ENCODE results near the gene CPED1.

The CPED1 gene

DNA sequence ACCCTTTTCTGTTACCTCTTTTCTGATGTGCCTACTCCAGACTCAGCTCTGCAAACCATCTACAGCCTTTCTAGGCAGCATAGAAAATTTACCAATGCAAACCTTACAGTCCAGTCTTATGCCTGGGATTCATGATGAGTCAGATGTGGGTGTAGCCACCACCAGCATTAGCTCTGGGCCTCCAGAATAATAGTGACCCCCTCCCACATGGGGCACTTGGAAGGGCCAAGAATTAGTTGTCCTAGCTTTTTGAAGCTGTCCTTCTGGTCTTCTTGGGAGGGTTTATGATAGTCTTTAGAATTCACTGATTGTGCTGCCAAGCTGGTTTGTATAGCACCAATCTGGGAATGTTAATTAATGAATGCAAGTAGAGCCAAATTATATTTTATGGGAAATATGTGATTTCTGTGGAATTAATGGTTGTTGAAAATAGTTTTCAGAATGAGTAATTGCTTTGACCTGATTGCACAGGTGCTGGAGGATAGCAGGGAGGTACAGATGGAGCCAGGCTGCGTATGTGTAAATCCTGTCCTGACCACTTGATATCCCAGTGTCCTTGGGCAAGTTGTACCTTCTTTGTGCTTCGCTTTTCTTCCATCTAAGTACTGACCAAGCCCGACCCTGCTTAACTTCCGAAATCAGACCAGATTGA is 94.8 kb downstream of the CPED1 start:
- Histone ChIP-seq H3K4me3 (ENCODE audit: control insufficient read depth in 1 of 7, extremely low read depth in 1 of 7, insufficient read depth in 4 of 7, low read depth in 2 of 7, low read length in 6 of 7) (no peak overlapping the region), H3K9me3 (ENCODE audit: control extremely low read depth in 1 of 5, control insufficient read depth in 4 of 5, insufficient read depth in 2 of 5, low read depth in 1 of 5, low read length in 4 of 5) (no peaks in the 10 kb centered on the region), H3K27me3 (replicated peaks in 2 of 5; ENCODE audit: control insufficient read depth in 4 of 5, insufficient read depth in 5 of 5, low read length in 4 of 5) (no peaks in the 10 kb centered on the region), H3K36me3 (ENCODE audit: control insufficient read depth in 4 of 4, insufficient read depth in 4 of 4, low read length in 3 of 4) (no peaks in the 10 kb centered on the region), H3K4me1 (ENCODE audit: control extremely low read depth in 1 of 4, control insufficient read depth in 4 of 4, insufficient read depth in 4 of 4, low read length in 3 of 4) (no peaks in the 10 kb centered on the region), H3K27ac (ENCODE audit: insufficient read depth in 1 of 2, low read depth in 1 of 2, low read length in 2 of 2, poor library complexity in 1 of 2, severe bottlenecking in 2 of 2) (no peak overlapping the region)
- ChIA-PET CTCF (interaction anchor here (0.8 to 16.5 kb wide), 9 partner anchors 9 to 292 kb away, joined by 4 to 193 read pairs (median 6); partner anchors contain the start of genes CPED1 and TSPAN12), POLR2A (interaction anchor here (1.0 kb wide), 1 partner anchor 94 kb away, joined by 3 read pairs; no protein-coding TSS in a partner anchor)
- DNase-seq = no peak
- WGBS (ENCODE audit: insufficient coverage) = 100% methylated on average over 4 of the region's 4 CpGs

DNA sequence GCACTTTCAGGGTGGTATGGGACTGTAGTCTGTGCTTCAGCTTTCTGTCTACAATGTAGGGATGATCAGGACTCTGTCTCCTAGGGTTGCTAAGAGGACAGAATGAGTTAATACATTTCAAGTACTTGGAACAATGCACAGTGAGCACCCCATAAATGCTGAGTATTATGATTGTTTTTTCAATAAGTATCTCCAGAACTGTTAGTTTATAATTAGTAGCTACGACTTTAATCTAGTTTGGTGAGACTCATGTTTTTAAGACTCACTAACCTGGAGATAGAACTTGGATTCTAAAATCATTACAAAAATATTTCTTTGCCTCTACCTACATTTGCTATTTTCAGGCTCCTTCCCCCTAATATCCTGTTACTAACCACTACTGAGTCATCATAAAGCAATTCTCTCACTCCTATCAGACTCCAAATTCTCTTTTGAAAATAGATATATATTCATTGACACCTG is 95.3 kb downstream of the CPED1 start:
- Histone ChIP-seq H3K27ac (ENCODE audit: insufficient read depth in 1 of 2, low read depth in 1 of 2, low read length in 2 of 2, poor library complexity in 1 of 2, severe bottlenecking in 2 of 2) (no peak overlapping the region), H3K9me3 (ENCODE audit: control extremely low read depth in 1 of 5, control insufficient read depth in 4 of 5, insufficient read depth in 2 of 5, low read depth in 1 of 5, low read length in 4 of 5) (no peaks in the 10 kb centered on the region), H3K27me3 (replicated peaks in 2 of 5; ENCODE audit: control insufficient read depth in 4 of 5, insufficient read depth in 5 of 5, low read length in 4 of 5) (no peaks in the 10 kb centered on the region), H3K4me1 (ENCODE audit: control extremely low read depth in 1 of 4, control insufficient read depth in 4 of 4, insufficient read depth in 4 of 4, low read length in 3 of 4) (no peaks in the 10 kb centered on the region), H3K36me3 (ENCODE audit: control insufficient read depth in 4 of 4, insufficient read depth in 4 of 4, low read length in 3 of 4) (no peaks in the 10 kb centered on the region), H3K4me3 (ENCODE audit: control insufficient read depth in 1 of 7, extremely low read depth in 1 of 7, insufficient read depth in 4 of 7, low read depth in 2 of 7, low read length in 6 of 7) (no peak overlapping the region)
- no peak for DNase-seq
- ChIA-PET CTCF (interaction anchor here (0.9 to 16.5 kb wide), 9 partner anchors 9 to 292 kb away, joined by 3 to 193 read pairs (median 6); partner anchors contain the start of gene CPED1), POLR2A (no interaction called here)
- no CpG with 5 or more reads among the region's 1 CpG for WGBS (ENCODE audit: insufficient coverage)

GRCh38 chr7:121084256-121084655 is 95.7 kb downstream of the CPED1 start:
- H3K4me1 ChIP-seq (ENCODE audit: control extremely low read depth in 1 of 4, control insufficient read depth in 4 of 4, insufficient read depth in 4 of 4, low read length in 3 of 4) = no peaks in the 10 kb centered on the region
- DNase-seq = no peak
- no peaks in the 10 kb centered on the region for H3K9me3 ChIP-seq (ENCODE audit: control extremely low read depth in 1 of 5, control insufficient read depth in 4 of 5, insufficient read depth in 2 of 5, low read depth in 1 of 5, low read length in 4 of 5)
- no peaks in the 10 kb centered on the region for H3K27me3 ChIP-seq (replicated peaks in 2 of 5; ENCODE audit: control insufficient read depth in 4 of 5, insufficient read depth in 5 of 5, low read length in 4 of 5)
- ChIA-PET CTCF (interaction anchor here (0.9 to 16.5 kb wide), 6 partner anchors 9 to 293 kb away, joined by 3 to 193 read pairs (median 6); partner anchors contain the start of gene CPED1), POLR2A (no interaction called here)
- no peak overlapping the region for H3K27ac ChIP-seq (ENCODE audit: insufficient read depth in 1 of 2, low read depth in 1 of 2, low read length in 2 of 2, poor library complexity in 1 of 2, severe bottlenecking in 2 of 2)
- H3K4me3 ChIP-seq (ENCODE audit: control insufficient read depth in 1 of 7, extremely low read depth in 1 of 7, insufficient read depth in 4 of 7, low read depth in 2 of 7, low read length in 6 of 7) = no peak overlapping the region
- no peaks in the 10 kb centered on the region for H3K36me3 ChIP-seq (ENCODE audit: control insufficient read depth in 4 of 4, insufficient read depth in 4 of 4, low read length in 3 of 4)
- WGBS (ENCODE audit: insufficient coverage) = no CpG with 5 or more reads among the region's 2 CpGs

GRCh38 chr7:121084748-121085336 is 96.3 kb downstream of the CPED1 start:
- Histone ChIP-seq H3K36me3 (ENCODE audit: control insufficient read depth in 4 of 4, insufficient read depth in 4 of 4, low read length in 3 of 4) (no peaks in the 10 kb centered on the region), H3K4me1 (ENCODE audit: control extremely low read depth in 1 of 4, control insufficient read depth in 4 of 4, insufficient read depth in 4 of 4, low read length in 3 of 4) (no peaks in the 10 kb centered on the region), H3K27ac (ENCODE audit: insufficient read depth in 1 of 2, low read depth in 1 of 2, low read length in 2 of 2, poor library complexity in 1 of 2, severe bottlenecking in 2 of 2) (no peak overlapping the region), H3K4me3 (ENCODE audit: control insufficient read depth in 1 of 7, extremely low read depth in 1 of 7, insufficient read depth in 4 of 7, low read depth in 2 of 7, low read length in 6 of 7) (no peak overlapping the region), H3K27me3 (replicated peaks in 2 of 5; ENCODE audit: control insufficient read depth in 4 of 5, insufficient read depth in 5 of 5, low read length in 4 of 5) (no peaks in the 10 kb centered on the region), H3K9me3 (ENCODE audit: control extremely low read depth in 1 of 5, control insufficient read depth in 4 of 5, insufficient read depth in 2 of 5, low read depth in 1 of 5, low read length in 4 of 5) (no peaks in the 10 kb centered on the region)
- DNase-seq = no peak
- POLR2A ChIA-PET = no interaction called here
- 96% methylated on average over 4 of the region's 5 CpGs for WGBS (ENCODE audit: insufficient coverage)
- CTCF ChIA-PET = interaction anchor here (0.9 to 16.5 kb wide), 7 partner anchors 9 to 293 kb away, joined by 3 to 193 read pairs (median 5); partner anchors contain the start of gene CPED1

DNA sequence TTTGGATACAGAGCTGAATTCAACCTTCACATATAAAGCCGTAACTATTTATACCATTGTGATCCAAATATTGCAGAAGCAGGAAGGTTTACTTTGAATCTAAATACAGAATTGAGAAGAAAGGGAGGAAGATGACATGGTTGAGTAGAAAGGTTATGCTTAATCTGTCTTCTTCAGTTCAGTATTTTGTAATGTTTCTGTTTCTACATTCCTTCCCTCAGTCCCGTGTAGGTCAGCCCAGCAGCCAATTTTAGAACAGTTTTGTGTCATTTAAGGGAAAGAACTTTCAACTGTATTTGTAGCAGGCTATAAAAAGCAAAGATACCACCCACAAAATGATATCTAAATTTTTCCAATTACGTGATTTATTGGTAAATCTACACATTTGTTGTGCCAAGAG is 97.4 kb downstream of the CPED1 start:
- Histone ChIP-seq H3K4me3 (ENCODE audit: control insufficient read depth in 1 of 7, extremely low read depth in 1 of 7, insufficient read depth in 4 of 7, low read depth in 2 of 7, low read length in 6 of 7) (no peak overlapping the region), H3K36me3 (ENCODE audit: control insufficient read depth in 4 of 4, insufficient read depth in 4 of 4, low read length in 3 of 4) (no peaks in the 10 kb centered on the region), H3K9me3 (ENCODE audit: control extremely low read depth in 1 of 5, control insufficient read depth in 4 of 5, insufficient read depth in 2 of 5, low read depth in 1 of 5, low read length in 4 of 5) (no peaks in the 10 kb centered on the region), H3K27ac (ENCODE audit: insufficient read depth in 1 of 2, low read depth in 1 of 2, low read length in 2 of 2, poor library complexity in 1 of 2, severe bottlenecking in 2 of 2) (no peak overlapping the region), H3K4me1 (ENCODE audit: control extremely low read depth in 1 of 4, control insufficient read depth in 4 of 4, insufficient read depth in 4 of 4, low read length in 3 of 4) (no peaks in the 10 kb centered on the region), H3K27me3 (replicated peaks in 2 of 5; ENCODE audit: control insufficient read depth in 4 of 5, insufficient read depth in 5 of 5, low read length in 4 of 5) (no peaks in the 10 kb centered on the region)
- no peak for DNase-seq
- CTCF ChIA-PET = interaction anchor here (0.9 to 16.5 kb wide), 4 partner anchors 15 to 280 kb away, joined by 3 to 193 read pairs (median 4); partner anchors contain the start of gene CPED1
- WGBS (ENCODE audit: insufficient coverage) = no CpG with 5 or more reads among the region's 3 CpGs
- POLR2A ChIA-PET = no interaction called here

GRCh38 chr7:121088870-121089269 is 100.4 kb downstream of the CPED1 start:
- Histone ChIP-seq H3K4me1 (ENCODE audit: control extremely low read depth in 1 of 4, control insufficient read depth in 4 of 4, insufficient read depth in 4 of 4, low read length in 3 of 4) (no peaks in the 10 kb centered on the region), H3K36me3 (ENCODE audit: control insufficient read depth in 4 of 4, insufficient read depth in 4 of 4, low read length in 3 of 4) (no peaks in the 10 kb centered on the region), H3K27ac (ENCODE audit: insufficient read depth in 1 of 2, low read depth in 1 of 2, low read length in 2 of 2, poor library complexity in 1 of 2, severe bottlenecking in 2 of 2) (no peak overlapping the region), H3K27me3 (replicated peaks in 2 of 5; ENCODE audit: control insufficient read depth in 4 of 5, insufficient read depth in 5 of 5, low read length in 4 of 5) (no peaks in the 10 kb centered on the region), H3K4me3 (ENCODE audit: control insufficient read depth in 1 of 7, extremely low read depth in 1 of 7, insufficient read depth in 4 of 7, low read depth in 2 of 7, low read length in 6 of 7) (no peak overlapping the region), H3K9me3 (ENCODE audit: control extremely low read depth in 1 of 5, control insufficient read depth in 4 of 5, insufficient read depth in 2 of 5, low read depth in 1 of 5, low read length in 4 of 5) (no peaks in the 10 kb centered on the region)
- CTCF ChIA-PET = interaction anchor here (0.6 to 16.5 kb wide), 2 partner anchors 100 to 156 kb away, joined by 4 to 193 read pairs; partner anchors contain the start of gene CPED1
- POLR2A ChIA-PET = no interaction called here
- DNase-seq = no peak

- POLR2A ChIA-PET = no interaction called here
- WGBS (ENCODE audit: insufficient coverage) = no CpG with 5 or more reads among the region's 2 CpGs
- Histone ChIP-seq H3K27me3 (replicated peaks in 2 of 5; ENCODE audit: control insufficient read depth in 4 of 5, insufficient read depth in 5 of 5, low read length in 4 of 5) (no peaks in the 10 kb centered on the region), H3K36me3 (ENCODE audit: control insufficient read depth in 4 of 4, insufficient read depth in 4 of 4, low read length in 3 of 4) (peaks cover 0 to 2% (median 0%) of the 10 kb centered on the region in 4 experiments), H3K4me1 (ENCODE audit: control extremely low read depth in 1 of 4, control insufficient read depth in 4 of 4, insufficient read depth in 4 of 4, low read length in 3 of 4) (no peaks in the 10 kb centered on the region), H3K4me3 (ENCODE audit: control insufficient read depth in 1 of 7, extremely low read depth in 1 of 7, insufficient read depth in 4 of 7, low read depth in 2 of 7, low read length in 6 of 7) (no peak overlapping the region), H3K27ac (ENCODE audit: insufficient read depth in 1 of 2, low read depth in 1 of 2, low read length in 2 of 2, poor library complexity in 1 of 2, severe bottlenecking in 2 of 2) (no peak overlapping the region), H3K9me3 (ENCODE audit: control extremely low read depth in 1 of 5, control insufficient read depth in 4 of 5, insufficient read depth in 2 of 5, low read depth in 1 of 5, low read length in 4 of 5) (no peaks in the 10 kb centered on the region)
- DNase-seq = no peak
- CTCF ChIA-PET = interaction anchor here (1.2 to 1.6 kb wide), 3 partner anchors 11 to 110 kb away, joined by 4 to 5 read pairs (median 4); no protein-coding TSS in a partner anchor
Observed at GRCh38 chr7:121094829-121095228, 106.3 kb downstream of the CPED1 start.
